Measurements from ENCODE around the gene GNG7. TPM values are rescaled to one million over a fixed set of nuclear protein-coding genes. Genes with fewer than 3 reads are reported as not detected.

Gene GNG7
- total RNA-seq, 1 donor from 2014 or later = 1.7 TPM

DNA sequence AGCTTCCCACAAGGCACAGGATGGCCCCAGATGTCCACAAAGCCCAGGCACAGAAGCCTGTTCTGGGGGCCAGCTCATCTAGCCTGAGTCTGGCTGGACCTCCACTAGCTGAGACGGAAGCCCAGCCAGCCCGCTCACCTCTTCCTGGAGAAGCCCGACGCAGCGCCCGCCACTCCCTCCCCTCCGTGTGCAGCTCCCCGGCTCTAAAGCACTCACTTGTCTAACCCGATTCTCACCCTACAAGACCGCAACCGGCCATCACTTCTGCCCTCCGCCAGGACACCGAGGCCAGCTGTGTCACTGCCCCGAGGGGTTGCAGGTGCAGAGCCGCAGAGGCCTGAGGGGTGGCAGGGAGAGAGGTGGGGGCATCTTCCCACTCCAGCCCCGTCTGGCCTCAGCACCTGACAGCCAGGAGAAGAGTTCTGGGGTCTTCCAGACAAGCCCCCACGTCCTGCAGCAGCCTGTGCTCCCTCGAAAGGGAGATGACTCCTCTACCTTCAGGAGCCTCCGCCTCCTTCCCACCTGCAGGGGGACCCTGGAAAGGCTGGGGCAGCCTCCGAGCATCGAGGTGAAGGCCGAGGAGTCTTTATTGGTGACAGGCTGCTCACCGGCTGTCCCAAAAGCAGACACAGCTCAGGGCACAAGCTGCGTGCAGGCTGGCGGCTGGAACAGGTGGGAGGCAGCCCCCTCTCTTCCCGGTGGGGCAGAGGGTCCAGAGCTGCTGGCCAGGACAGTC, 24.6 kb upstream of the GNG7 start:
- no peak for DNase-seq (ENCODE audit: low spot score)

GRCh38 chr19:2726160-2726855, 23.8 kb upstream of the GNG7 start:
- DNase-seq (ENCODE audit: low spot score) = no peak

GRCh38 chr19:2724148-2724557, 21.7 kb upstream of the GNG7 start:
- DNase-seq (ENCODE audit: low spot score) = no peak

- no peak for DNase-seq (ENCODE audit: low spot score)
Measured at GRCh38 chr19:2723747-2724146, 21.3 kb upstream of the GNG7 start.

DNA sequence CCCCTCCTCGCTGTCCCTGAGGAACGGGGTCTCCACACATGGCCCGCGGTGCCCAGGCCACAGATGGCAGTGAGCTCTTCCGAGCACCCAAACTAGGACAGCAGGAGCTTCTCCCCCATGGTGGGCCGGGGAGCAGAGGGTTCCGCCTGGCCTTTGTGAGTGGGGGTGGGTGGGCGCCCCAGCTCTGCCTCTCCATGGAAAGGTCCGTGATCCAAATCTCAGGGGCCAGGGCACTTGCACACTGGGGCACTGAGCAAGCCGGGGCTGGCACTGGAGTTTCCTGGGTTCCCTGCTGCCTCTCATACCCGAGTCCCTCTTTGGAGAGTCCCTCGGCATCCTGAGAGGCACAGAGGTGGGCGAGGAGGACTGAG, 20.8 kb upstream of the GNG7 start:
- DNase-seq (ENCODE audit: low spot score) = no peak

DNA sequence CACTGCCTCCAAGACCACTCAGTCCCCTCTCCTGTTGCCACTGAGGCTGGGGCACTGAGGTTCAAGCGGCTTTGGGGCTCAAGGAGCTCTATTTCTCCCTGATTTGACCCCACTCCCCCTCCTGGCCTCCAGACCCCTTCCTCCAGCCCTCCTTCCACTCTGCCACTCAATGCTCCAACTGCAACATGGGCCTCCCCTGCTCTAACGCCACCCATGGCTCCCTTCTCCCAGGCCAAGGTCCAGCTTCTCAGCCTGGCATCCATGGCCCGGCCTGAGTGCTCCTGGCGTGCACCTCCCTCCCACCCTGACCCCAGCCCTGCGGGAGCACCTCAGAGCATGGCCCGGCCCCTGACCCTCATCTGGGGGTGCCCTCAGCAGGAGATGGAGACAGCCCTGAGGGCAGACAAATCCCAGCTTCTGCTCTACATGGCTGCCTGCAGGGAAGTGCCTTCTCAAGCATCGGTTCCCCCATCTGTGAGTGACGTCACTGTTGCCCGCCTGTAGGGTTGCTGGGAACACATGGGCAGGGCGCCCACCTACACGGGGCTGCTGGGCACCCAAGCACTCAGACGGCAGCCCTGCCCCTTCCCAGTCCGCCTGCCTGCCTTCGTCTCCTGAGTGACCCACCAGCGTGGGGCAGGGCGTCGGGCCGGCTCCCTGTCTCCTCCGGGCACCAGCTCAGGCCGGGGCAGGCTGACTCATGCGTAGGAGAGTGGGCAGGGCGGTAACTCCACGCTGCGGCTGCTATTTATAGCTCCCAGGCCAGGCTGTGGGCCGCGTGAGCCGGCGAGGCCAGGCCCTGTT, 20.2 kb upstream of the GNG7 start:
- DNase-seq (ENCODE audit: low spot score) = peak; percentile 91

- no peak for DNase-seq (ENCODE audit: low spot score)
Measured at GRCh38 chr19:2721570-2722540, 19.4 kb upstream of the GNG7 start.

DNA sequence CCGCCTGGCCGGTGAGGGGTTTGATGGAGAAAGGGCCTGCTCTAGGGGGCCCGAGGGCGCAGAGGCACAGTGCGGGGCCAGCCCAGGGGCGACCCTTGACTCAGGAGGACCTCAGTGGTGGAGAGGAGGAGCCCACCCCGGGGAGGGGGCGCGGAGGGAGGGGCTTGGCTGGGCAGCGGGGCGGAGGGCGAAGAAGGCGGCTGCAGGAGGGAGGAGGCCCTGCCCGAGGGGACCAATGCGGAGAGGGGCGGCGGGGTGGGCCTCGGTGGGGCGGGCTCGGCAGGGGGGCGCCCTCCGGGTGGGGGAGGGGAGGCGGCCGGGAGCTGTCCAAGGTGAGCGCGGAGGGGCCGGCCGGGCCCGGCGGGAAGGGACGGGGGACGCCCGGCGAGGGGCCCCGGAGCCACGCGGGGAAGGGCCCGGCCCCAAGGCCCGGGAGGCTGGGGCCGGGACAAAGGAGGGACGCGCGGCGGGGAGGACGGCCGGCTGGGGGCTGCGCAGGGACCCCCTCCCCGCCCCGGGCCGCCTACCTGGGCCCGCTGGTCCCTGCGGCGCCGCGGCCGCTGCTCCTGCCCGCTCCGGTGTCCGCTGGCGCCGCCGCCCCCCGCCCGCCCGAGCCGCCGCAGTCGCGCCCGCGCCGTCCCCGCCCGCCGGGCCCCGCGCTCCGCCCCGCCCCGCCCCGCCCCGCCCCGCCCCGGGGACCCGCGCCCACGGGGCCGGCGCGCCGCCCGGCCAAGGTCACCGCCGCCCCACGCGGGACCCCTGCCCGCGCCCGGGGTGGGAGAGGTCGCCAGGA, 18.5 kb upstream of the GNG7 start, which contains the start of gene DIRAS1:
Gene DIRAS1 (minus strand): TSS at position 596 of the 793 bp plus-strand sequence. CDS start 3,566 bp downstream, outside the sequence.
- no peak for DNase-seq (ENCODE audit: low spot score)

- no peak for DNase-seq (ENCODE audit: low spot score)
Measured at GRCh38 chr19:2719920-2720776, 17.7 kb upstream of the GNG7 start.

GRCh38 chr19:2719232-2719735, 16.8 kb upstream of the GNG7 start:
- DNase-seq (ENCODE audit: low spot score) = no peak

DNA sequence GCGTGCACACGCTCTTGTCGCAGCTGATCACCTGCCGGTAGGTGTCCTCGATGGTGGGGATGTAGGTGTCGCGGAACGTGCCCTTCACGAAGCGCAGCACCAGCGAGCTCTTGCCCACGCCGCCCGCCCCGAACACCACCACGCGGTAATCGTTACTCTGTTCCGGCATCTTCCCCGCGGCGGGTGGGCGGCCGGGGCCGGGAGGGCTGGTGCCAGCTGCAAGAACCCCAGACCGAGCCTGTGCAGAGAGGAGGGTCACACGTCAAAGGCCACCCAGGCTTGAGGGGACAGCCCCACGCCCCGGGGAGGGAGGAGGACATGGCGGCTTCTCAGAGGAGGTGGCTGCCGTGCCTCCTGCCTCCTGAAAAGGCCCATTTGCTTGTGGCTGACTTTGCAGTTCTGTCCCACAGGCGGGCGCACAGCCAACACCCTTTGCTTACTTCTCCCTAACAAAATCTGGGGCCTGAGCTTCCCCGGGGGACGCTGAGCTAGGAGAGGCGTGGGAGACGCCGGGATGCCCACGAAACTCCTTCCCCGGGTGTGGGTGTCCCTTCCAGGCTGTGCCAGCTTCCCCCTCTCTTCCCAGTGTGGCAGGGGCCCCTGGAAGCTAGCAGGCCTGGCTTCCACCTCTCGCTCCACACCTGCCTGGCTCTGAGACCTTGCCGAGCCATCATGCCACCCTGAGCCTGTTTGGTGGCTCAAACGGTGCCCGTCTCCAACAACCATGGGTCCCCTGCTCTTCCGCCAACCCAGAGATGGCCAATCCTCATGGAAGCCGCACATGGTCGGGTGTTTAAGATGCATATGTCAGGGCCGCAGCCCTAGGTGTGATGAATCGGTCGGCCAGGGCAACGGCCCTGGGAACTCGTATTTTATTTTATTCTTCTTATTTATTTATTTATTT, 15.4 kb upstream of the GNG7 start:
- DNase-seq (ENCODE audit: low spot score) = no peak

GRCh38 chr19:2716722-2717637, 14.5 kb upstream of the GNG7 start:
- no peak for DNase-seq (ENCODE audit: low spot score)

DNA sequence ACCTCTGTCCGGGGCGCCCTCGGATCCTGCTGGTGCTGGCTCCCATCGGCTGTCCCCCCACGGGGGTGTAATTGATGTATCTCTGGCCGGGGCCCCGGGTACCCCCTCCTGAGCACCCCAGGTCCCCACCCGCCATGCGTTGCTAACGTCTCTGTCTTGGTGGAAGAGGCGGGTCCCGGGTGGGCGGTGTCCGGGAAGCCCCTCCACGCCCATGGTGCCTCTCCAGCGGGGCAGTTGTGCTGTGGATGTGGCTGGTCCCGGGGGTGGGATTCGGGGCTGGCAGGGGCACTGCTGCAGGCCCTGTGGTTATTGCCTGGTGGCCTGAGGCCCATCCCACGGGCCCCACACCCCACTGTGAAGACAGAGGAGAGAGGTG, 13.8 kb upstream of the GNG7 start:
- no peak for DNase-seq (ENCODE audit: low spot score)

- no peak for DNase-seq (ENCODE audit: low spot score)
Measured at GRCh38 chr19:2715470-2716274, 13.2 kb upstream of the GNG7 start.

DNA sequence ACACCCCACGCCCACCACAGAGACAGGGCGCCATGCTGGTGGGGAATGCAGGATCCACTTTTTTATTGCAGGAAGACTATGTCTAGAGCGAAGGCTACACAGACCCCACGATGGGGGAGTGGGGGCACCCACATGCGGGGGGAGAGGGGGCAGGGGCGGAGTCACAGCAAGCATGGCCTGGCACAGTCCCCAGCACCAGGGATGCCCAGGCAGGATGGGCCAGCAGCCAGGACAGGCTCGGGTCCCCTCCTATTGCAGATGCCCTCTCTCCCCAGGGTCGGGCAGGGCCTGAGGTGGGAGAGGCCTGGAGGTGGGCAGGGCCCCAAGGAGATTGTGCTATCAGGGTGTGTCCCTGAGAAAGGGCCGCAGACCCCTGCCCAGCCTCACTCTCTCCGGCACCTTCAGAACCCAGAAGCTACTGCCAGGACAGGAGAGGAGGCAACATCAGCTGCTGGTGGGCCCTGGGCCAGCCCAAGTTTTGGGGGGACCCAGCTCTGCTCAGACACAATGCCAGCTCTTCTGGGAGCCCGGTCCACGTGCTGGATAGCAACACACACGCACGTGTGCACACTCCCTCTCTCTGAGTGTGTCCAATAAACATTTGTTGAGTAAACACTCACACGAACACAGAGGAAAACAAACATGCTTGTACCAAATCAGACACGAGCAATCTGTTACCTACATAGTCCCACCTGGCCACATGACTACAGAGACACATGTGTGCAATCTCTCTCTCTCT, 12.2 kb upstream of the GNG7 start:
- DNase-seq (ENCODE audit: low spot score) = no peak

Measured in mesenteric fat pad (tissue), 1 donor.